SHP77 (cell line): Measurements from ENCODE around the gene SOST.
A peak's percentile ranks its signal among the peaks of the same experiment; 100 is the strongest.
"Not testable (repeated sequence)": the region's sequence is repeated elsewhere in the genome, so short reads cannot be mapped to it uniquely, and the experiment has no call there.

Experiments
- DNase-seq, 2 experiments: peaks; one replicate each; lab custom pipeline; 2025; lab: John Stamatoyannopoulos, UW

SOST gene

GRCh38 chr17:43758497-43759174, at the start of gene SOST:
Gene SOST (minus strand): TSS chr17:43758791. CDS start chr17:43758741, 50 bp downstream.
- no peak for DNase-seq

GRCh38 chr17:43808076-43808475, 49.5 kb upstream of the SOST start:
- no peak for DNase-seq

- no peak for DNase-seq
Observed at GRCh38 chr17:43805117-43805516, 46.5 kb upstream of the SOST start.

DNA sequence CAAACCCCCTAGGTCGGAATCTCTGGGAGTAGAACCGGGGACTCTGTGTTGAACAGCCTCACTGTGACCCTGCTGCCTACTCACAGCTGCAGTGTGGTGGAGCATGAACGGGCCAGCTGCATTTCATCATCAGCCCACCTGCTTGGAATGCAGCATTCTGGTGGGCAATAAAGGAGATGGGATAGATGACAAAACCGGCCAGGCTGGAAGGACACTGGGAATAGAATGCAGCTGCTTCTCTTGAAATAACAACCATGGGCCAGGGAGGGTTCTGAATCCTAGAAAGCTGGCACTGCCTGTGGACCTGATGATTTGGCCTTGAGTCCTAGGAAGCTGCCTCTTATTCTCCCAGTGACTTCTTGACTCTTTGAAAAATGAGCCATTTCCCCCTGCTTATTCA, 45.2 kb upstream of the SOST start:
- DNase-seq = no peak

GRCh38 chr17:43801844-43802243, 43.3 kb upstream of the SOST start:
- no peak for DNase-seq

DNA sequence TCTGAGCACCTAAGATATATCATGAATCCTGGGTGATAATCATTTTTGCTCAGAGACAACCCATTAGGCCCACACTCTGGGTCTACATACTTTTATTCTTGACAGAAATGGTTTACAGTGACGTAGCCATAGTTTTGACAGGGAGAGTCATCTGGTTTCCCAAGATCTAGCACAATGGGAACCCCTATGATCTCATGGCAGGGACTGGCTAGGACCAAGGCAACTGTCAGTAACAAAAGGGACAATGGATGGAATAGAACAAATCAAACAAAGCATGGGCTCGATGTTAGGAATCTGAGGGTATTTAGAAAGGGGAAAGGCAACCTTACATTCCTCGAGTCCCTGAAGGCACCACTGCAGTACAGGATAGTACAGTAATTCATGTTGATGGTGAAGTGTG, 42.1 kb upstream of the SOST start:
- DNase-seq = no peak

- no peak for DNase-seq
Observed at GRCh38 chr17:43799047-43799446, 40.5 kb upstream of the SOST start.

- peak in 1 of 2 experiments; percentile 3 for DNase-seq
Observed at GRCh38 chr17:43798024-43798423, 39.4 kb upstream of the SOST start.

DNA sequence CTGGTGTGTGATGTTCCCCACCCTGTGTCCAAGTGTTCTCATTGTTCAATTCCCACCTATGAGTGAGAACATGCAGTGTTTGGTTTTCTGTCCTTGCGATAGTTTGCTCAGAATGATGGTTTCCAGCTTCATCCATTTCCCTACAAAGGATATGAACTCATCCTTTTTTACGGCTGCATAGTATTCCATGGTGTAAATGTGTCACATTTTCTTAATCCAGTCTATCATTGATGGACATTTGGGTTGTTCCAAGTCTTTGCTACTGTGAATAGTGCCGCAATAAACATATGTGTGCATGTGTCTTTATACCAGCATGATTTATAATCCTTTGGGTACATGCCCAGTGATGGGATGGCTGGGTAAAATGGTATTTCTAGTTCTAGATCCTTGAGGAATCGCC, 34.1 kb upstream of the SOST start:
- not testable (repeated sequence) for DNase-seq

- DNase-seq = peak; percentile 73 to 80
Observed at GRCh38 chr17:43791589-43791988, 33.0 kb upstream of the SOST start.

- peak; percentile 61 to 82 for DNase-seq
Observed at GRCh38 chr17:43790311-43790940, 31.8 kb upstream of the SOST start.

DNA sequence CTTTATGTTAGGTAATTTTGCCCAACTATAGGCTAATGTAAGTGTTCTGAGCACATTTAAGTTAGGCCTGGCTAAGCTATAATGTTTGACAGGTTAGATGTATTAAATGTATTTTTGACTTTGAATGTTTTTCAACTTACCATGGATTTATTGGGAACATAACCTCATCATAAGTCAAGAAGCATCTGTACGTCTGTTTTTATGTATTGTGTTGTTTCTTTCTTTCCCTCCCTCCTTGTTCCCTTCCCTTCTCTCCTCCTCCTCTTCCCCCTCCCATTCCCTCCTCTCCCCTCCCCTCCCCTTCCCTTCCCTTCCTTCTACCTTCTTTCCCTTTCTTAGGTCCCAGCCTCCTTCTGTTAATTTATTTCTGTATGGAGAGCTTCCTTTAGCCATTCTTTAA, 30.9 kb upstream of the SOST start:
- DNase-seq = no peak

DNA sequence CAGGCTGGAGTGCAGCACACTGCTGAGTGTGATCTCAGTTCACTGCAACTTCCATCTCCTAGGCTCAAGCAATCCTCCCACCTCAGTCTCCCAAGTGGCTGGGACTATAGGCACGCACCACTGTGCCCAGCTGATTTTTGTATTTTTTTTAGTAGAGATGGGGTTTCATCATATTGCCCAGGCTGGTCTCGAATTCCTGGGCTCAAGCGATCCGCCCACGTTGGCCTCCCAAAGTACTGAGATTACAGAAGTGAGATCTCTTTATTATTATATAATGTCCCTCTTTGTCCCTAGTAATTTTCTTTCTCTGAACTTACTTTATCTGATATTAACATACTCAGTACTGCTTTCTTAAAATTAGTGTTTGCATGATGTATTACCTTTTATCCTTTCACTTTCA, 29.9 kb upstream of the SOST start:
- DNase-seq = no peak

- no peak for DNase-seq
Observed at GRCh38 chr17:43787728-43788127, 29.1 kb upstream of the SOST start.

GRCh38 chr17:43784628-43785101, 26.1 kb upstream of the SOST start:
- no peak for DNase-seq

DNA sequence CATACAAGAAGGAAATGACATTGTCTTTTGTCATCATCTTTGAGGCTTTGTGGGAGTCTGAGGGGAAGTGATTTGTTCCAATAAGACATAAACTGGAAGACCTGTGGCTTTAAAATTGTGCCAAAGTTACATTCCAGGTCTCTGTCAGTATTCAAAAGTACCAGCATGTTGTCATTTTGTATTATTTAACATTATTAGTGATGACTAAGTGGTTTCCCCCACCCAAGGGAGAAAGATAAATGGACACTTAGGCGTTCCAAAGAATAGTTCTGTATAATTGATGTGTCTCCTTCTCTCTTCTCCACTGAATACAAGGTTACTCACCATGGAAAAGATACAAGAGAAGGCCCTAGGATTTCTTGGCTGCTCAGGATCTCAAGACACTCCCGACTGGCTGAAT, 25.5 kb upstream of the SOST start:
- DNase-seq = no peak

- DNase-seq = no peak
Observed at GRCh38 chr17:43782913-43783680, 24.5 kb upstream of the SOST start.

GRCh38 chr17:43780135-43780534, 21.5 kb upstream of the SOST start, which contains the start of gene CFAP97D1:
Gene CFAP97D1 (plus strand): TSS chr17:43780435. CDS start chr17:43780463, 28 bp downstream.
- DNase-seq = no peak

DNA sequence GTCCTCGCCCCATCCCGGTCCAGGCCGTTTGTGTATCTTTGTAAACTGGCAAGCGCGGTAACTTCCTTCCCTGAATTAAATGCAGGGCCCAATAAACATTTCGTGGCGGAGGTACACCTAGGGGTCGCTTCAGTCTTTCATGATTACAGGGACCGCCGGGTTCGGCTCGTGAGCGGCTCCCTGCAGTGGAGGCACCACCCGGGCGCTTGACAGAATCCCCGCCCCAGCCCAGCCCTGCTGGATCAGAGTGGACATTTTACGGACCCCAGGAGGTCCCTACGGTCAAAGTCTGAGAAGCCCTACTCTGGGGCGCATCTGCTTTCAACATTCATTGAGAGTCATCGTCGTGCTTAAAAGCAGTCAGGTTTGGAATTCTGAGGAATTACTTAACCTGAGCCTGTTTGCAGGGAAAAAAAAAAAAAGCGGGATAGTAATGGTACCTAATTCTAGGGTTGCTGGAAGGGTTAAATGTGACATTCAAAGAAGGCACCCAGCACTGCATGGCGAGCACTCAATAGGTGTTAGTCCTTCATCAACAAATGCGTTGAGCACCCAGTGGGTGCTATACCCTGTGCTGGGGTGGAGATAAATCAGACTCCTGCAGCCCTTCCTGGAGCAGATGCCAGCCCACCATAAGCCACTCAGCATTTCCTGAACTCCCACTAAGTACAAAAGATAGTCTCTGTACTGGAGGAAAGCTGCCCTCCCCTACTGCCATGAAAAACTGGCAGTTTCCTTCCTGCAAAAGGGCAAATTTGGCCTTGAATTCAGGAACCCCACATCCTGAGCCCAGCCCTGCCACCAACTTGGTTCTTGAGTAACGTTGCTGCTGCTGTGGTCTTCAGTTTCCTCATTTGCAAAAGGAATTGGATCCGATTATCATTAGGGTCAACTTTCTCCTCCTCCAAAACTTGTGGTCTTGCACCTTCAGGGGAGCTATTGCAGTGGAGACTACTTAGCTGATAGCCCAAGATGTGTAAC, 20.8 kb upstream of the SOST start:
- peak in 1 of 2 experiments; percentile 33 for DNase-seq

DNA sequence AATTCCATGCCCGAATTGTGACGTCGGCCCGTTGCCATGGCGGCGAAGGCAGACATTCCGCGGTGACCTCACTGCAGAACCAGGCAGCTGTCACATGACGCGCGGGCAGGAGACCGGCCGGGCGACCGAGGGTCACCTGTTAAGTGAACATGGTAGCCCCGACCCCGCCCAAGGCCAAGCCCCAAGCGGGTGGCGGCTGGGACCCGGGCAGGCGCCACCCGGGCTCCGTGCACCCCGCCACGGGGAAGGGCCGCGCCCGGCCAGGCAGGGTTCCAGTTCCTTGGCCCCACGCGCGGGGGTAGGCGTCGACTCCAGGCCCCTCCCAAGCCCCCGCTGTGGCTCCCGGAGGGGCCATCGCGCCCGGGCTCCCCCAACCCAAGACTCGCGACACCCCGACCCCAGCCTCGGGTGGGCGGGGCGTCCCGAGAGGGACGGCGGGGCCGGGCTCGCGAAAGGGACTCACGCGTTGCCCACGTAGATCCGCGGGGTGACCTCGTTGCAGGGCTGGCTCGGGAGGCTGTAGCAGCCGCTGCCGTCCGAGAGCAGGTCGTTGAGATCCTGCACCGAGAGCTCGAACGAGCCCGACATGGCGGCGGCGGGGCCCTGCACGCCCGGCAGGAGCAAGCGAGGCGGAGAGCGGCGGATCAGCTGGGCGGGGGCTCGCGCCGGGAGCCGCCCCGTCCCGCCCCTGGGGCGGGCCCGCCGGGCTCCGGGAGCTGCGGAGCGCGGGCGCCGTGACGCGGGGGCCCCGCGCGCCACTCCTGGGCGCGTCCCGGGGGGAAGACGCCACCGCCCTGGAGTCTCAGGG, 19.9 kb upstream of the SOST start, which contains the start of gene DUSP3:
DUSP3 (minus strand) TSS at position 641 of the 808 bp plus-strand sequence; CDS start at position 588, 53 bp downstream.
- DNase-seq = peak; percentile 72 to 91
